ENCODE measurements around the gene BBS9. TPM values are rescaled to one million over a fixed set of nuclear protein-coding genes. Genes with fewer than 3 reads are reported as not detected.

The BBS9 gene
- total RNA-seq, 1 experiment from 2014 or later = 14.3 TPM

DNA sequence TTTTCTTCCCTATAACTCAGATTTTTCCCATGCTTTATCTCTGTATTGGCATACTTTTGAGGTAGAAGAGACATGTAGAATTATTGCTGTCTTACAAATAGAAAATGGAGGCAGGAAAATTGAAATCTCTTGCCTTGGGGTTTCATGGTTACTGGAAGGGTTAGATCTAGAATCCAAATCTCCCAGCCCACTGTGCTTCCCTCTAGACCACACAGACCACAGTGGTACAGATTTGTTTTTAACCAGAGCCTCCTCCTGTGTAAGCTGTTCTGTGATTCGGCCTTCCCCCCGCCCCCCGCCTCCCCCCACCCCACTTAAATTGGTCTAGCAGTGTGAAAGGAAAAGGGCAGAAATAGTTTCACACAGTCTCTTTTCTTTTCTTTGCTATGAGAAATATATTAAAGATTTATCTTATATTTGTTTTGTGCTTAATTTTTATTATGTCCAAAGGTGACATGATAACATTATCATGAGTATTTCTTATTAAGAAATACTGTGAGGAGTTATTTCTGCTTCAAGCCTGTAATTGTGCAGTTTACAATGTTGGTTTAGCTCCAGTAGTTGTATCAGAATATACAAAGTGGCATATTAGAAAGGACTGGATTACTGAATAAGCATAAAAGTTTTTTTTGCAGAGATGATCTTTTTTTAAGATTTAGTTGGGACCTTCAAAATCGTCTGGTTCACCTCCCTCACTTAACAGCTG lies 407.2 kb downstream of the BBS9 start:
- in situ Hi-C loops (cut with HindIII; ENCODE audit: low pct_unique_long_range_greater_than_20kb, low sequenced_read_pairs) = no loop called here
- no peak for DNase-seq (ENCODE audit: low read depth)

- DNase-seq (ENCODE audit: low read depth) = no peak
- in situ Hi-C loops (cut with HindIII; ENCODE audit: low pct_unique_long_range_greater_than_20kb, low sequenced_read_pairs) = no loop called here
These were observed 407.7 kb downstream of the BBS9 start for GRCh38 chr7:33537104-33537477.

- in situ Hi-C loops (cut with HindIII; ENCODE audit: low pct_unique_long_range_greater_than_20kb, low sequenced_read_pairs) = no loop called here
- DNase-seq (ENCODE audit: low read depth) = no peak
These were observed 409.8 kb downstream of the BBS9 start for GRCh38 chr7:33539198-33539597.

DNA sequence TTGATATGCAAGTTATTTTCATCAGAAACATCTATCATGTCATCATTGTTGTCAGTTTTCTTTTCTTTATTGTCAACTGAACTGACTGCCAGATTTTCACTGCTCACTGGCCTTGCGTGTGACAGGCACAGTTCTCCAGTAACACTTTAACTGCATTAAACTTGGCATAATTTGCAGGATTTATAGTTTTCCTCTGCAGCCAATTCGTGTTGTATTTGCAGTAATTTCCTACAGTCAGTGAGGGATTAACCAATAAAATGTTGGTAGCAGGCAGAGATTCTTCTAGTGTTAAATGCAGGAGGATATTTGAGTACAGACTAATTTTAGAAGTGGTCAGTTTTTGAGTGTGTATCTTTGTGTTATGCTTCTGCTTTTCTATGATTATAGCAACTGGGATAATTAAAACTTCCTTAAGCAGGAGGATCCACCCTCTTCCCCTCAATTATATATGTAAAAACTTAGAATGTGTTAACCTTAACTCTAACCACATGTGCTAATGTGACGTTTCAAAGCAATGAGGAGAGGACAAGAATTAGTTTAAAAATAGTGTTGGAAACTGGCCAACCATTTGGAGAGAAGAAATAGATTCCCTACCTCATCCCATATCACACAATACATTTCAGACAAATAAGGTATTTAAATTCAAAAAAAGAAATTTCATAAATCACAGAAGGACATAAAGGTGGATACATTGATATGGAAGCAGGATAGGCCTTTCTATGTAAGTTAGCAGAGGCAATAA lies 410.5 kb downstream of the BBS9 start:
- DNase-seq (ENCODE audit: low read depth) = no peak
- in situ Hi-C loops (cut with HindIII; ENCODE audit: low pct_unique_long_range_greater_than_20kb, low sequenced_read_pairs) = no loop called here

GRCh38 chr7:33547880-33548279 lies 418.5 kb downstream of the BBS9 start:
- no peak for DNase-seq (ENCODE audit: low read depth)
- in situ Hi-C loops (cut with HindIII; ENCODE audit: low pct_unique_long_range_greater_than_20kb, low sequenced_read_pairs) = no loop called here

DNA sequence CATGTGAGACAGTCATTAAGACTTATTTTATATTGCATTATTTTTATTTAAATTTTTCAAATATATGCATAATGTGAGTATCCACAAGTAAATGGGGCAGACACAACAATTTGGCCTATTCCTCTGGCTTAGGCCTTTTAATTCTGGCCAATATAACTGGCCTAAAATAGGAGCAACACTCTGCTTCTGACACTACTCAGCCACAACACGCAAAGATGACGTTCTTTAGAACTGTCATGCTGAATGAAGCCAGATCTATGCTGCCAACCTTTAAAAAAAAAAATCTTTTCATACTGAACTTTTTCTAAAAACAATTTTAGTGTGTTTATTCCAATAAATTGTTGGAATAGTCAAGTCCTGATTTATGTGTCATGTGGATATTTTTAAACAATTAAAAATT lies 421.0 kb downstream of the BBS9 start:
- DNase-seq (ENCODE audit: low read depth) = no peak
- in situ Hi-C loops (cut with HindIII; ENCODE audit: low pct_unique_long_range_greater_than_20kb, low sequenced_read_pairs) = no loop called here

GRCh38 chr7:33550979-33551378 lies 421.6 kb downstream of the BBS9 start:
- in situ Hi-C loops (cut with HindIII; ENCODE audit: low pct_unique_long_range_greater_than_20kb, low sequenced_read_pairs) = no loop called here
- no peak for DNase-seq (ENCODE audit: low read depth)

GRCh38 chr7:33554046-33554445 lies 424.7 kb downstream of the BBS9 start:
- in situ Hi-C loops (cut with HindIII; ENCODE audit: low pct_unique_long_range_greater_than_20kb, low sequenced_read_pairs) = no loop called here
- no peak for DNase-seq (ENCODE audit: low read depth)

DNA sequence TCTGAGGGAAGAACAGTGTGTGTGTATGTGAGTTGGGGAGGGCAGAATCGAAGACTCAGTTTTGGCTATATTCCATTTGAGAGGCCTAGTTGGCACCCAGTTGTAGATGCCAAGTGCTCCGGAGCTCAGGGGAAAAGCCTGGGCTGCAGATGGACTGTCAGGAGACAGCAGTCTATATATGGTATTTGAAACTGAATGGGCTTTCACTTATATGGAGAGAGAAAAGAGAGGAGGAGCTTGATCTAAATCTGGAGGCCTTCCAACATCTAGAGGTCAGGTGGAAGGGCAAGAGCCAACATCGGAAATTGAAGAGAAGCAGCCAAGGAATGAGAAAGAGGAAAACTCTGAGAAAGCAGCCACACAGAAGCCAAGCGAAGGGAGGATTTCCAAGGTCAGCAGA lies 425.2 kb downstream of the BBS9 start:
- in situ Hi-C loops (cut with HindIII; ENCODE audit: low pct_unique_long_range_greater_than_20kb, low sequenced_read_pairs) = no loop called here
- no peak for DNase-seq (ENCODE audit: low read depth)

DNA sequence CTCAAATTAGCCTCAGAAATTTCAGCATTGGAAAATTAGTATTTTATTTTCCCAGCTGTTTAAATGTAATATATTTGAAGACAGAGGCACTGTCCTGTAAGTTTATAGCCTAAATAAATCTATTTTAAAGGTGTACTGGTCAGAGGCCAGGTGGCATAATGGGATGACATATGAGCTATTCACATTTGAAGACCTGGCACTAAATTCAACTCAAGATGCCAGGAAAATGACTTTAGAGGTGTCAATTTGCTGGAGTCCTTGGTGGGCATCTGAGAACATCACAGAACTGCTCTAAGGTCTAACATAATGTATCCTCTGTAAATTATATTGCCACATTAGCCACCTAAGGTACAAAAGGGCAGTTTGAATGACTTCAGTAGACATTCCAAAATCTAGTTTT lies 427.1 kb downstream of the BBS9 start:
- DNase-seq (ENCODE audit: low read depth) = no peak
- in situ Hi-C loops (cut with HindIII; ENCODE audit: low pct_unique_long_range_greater_than_20kb, low sequenced_read_pairs) = no loop called here

DNA sequence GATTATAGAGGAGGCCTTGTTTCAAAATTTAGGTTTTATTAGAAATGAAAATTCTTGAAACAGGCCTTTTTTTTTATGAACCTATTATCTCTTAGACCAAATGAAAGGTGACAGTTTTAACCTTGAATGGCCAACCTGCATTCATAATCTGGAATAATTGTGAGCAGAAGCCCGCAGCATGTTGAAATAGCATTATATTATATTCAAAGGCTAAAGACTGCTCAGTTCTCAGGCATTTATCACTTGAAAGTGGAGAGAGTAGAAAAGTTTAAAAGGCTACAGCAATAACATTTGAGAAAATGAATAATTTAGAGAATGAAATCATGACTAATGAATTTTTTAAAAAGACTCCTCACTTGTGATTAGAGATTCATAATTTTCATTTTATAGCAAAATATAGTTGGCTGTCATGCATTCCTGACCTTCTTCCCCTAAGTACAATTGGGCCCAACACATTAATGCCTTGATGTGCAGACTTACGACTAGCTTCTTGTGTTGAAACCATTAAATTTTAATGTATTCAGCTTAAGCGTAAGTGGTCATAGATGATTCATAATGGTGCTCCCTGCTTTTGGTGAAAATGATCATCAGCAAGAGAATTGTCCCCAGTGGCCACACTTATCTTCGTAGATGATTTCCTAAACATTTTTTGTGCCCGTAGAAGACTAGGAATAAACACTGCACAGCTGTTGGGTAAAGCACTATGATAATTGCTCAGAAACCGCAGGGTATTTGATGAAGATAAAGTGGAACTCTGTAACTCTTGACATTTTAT lies 429.4 kb downstream of the BBS9 start:
- no peak for DNase-seq (ENCODE audit: low read depth)
- in situ Hi-C loops (cut with HindIII; ENCODE audit: low pct_unique_long_range_greater_than_20kb, low sequenced_read_pairs) = no loop called here

DNA sequence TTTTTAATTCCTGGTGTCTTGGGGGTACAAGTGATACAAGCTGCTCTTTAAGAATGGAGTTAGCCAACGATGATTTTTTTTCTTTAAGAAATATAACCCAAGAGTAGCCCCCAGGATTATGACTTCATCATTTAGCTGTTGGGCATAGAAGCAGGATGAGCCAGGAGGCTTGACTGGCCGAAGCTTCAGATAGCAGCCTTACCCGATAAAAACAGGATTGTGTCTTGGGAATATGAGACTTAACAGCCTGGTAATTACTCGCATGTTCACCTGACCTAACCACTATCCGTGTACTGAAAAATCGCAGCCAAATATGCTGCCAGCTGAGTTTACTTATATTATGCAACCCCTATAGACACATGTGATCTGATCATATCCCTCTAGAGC lies 430.0 kb downstream of the BBS9 start:
- in situ Hi-C loops (cut with HindIII; ENCODE audit: low pct_unique_long_range_greater_than_20kb, low sequenced_read_pairs) = no loop called here
- no peak for DNase-seq (ENCODE audit: low read depth)

GRCh38 chr7:33562996-33563395 lies 433.6 kb downstream of the BBS9 start:
- no peak for DNase-seq (ENCODE audit: low read depth)
- in situ Hi-C loops (cut with HindIII; ENCODE audit: low pct_unique_long_range_greater_than_20kb, low sequenced_read_pairs) = no loop called here

- DNase-seq (ENCODE audit: low read depth) = no peak
- in situ Hi-C loops (cut with HindIII; ENCODE audit: low pct_unique_long_range_greater_than_20kb, low sequenced_read_pairs) = no loop called here
These were observed 434.3 kb downstream of the BBS9 start for GRCh38 chr7:33563651-33564050.

DNA sequence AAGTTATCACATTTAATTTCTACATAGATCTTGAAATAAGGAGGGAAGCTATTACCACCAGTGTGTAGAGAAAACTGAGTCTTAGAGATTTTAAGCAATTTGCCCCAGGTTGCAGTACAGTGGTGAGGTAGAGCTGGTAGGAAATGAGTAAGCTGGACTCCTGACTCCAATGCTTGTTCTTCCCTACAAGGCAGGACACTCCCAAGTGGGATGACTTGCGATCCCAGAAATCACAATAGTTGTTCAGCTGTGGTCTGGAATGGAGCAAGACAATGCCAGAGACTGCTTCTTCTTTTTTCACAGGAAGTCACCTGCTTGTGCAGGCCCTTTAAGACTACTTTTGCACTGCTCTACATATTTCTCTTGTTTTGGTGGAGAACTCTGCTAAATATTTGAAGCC lies 448.8 kb downstream of the BBS9 start:
- in situ Hi-C loops (cut with HindIII; ENCODE audit: low pct_unique_long_range_greater_than_20kb, low sequenced_read_pairs) = no loop called here
- no peak for DNase-seq (ENCODE audit: low read depth)

GRCh38 chr7:33578881-33579672 lies 449.7 kb downstream of the BBS9 start:
- in situ Hi-C loops (cut with HindIII; ENCODE audit: low pct_unique_long_range_greater_than_20kb, low sequenced_read_pairs) = no loop called here
- no peak for DNase-seq (ENCODE audit: low read depth)

- in situ Hi-C loops (cut with HindIII; ENCODE audit: low pct_unique_long_range_greater_than_20kb, low sequenced_read_pairs) = no loop called here
- no peak for DNase-seq (ENCODE audit: low read depth)
These were observed 450.3 kb downstream of the BBS9 start for GRCh38 chr7:33579673-33579960.

- no peak for DNase-seq (ENCODE audit: low read depth)
- in situ Hi-C loops (cut with HindIII; ENCODE audit: low pct_unique_long_range_greater_than_20kb, low sequenced_read_pairs) = no loop called here
These were observed 451.9 kb downstream of the BBS9 start for GRCh38 chr7:33581236-33581635.

DNA sequence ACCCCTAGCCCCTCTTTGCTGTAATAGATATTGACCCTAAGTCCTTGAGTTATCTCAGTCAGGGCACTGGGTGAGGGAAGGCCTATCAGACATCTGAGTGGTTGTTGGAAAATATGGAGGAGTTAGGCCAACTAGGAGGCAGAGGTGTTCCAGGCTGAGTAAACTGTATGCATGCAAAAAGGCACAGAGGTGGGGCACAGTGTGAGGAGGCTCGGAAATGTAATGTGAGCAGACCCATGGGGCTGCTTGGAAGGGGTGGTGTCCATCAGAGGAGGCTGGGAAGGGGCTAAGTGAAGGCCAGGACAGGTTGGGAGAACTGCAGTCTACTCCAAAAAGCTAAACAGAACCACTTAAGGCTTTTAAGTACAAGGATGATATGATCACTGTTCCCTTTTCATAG lies 452.7 kb downstream of the BBS9 start:
- in situ Hi-C loops (cut with HindIII; ENCODE audit: low pct_unique_long_range_greater_than_20kb, low sequenced_read_pairs) = no loop called here

More for the DNA sequence above, 452.7 kb downstream of the BBS9 start:
- no peak for DNase-seq (ENCODE audit: low read depth)
